KOPT-K1 (cell line): ENCODE results near the gene ZNF831.

Source experiments
- H3K27ac ChIP-seq: fragments of 200-600 bp; sonication (generic); 2 replicates; pipeline ENCODE4 v1.5.1; 2016; ENCODE audit warnings: antibody characterized with exemption, mild to moderate bottlenecking, low read depth, low read length; ENCODE audit not compliant: poor library complexity, severe bottlenecking
- H3K36me3 ChIP-seq: fragments of 200-600 bp; sonication (generic); 2 replicates; pipeline ENCODE4 v1.5.1; 2017; ENCODE audit warnings: antibody characterized with exemption, mild to moderate bottlenecking, low read length, moderate library complexity; ENCODE audit not compliant: insufficient read depth
- H3K9me3 ChIP-seq: fragments of 200-600 bp; sonication (generic); 2 replicates; pipeline ENCODE4 v1.5.1; 2017; ENCODE audit warnings: antibody characterized with exemption, low read length, mild to moderate bottlenecking; ENCODE audit not compliant: insufficient read depth, poor library complexity, severe bottlenecking

The ZNF831 gene

DNA sequence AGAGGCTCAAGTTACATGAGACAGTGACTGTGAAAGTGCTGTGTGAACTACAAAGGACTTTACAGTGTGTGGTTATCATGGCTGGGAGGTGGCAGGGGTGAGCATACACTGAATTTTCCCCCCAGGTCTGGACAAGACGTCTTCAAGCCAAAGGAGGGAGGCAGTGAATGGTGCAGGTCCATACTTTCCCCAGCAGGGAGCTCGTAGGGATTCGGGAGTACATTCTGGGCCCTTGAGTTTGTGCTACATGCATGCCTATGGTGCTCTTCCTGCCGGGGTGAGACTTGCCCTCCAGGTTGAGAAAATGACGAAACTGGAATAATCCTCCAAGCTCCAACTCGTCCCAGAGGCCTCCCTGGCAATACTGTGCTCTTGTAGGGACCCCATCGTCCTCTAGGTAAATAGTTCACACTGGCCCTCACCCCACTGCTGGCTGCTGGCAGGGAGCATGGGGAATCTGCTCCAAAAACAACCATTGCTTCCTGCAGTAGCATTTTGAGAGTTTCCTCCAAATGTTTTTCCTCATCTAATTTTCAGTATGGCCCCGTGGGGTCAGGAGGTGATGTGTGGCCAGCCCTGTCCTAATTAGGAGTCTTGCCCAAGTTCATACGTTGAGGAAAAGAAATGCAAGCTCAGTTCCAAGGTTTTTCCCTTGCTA lies 57.6 kb downstream of the ZNF831 start:
- H3K36me3 ChIP-seq: no peaks in the 10 kb centered on the region

DNA sequence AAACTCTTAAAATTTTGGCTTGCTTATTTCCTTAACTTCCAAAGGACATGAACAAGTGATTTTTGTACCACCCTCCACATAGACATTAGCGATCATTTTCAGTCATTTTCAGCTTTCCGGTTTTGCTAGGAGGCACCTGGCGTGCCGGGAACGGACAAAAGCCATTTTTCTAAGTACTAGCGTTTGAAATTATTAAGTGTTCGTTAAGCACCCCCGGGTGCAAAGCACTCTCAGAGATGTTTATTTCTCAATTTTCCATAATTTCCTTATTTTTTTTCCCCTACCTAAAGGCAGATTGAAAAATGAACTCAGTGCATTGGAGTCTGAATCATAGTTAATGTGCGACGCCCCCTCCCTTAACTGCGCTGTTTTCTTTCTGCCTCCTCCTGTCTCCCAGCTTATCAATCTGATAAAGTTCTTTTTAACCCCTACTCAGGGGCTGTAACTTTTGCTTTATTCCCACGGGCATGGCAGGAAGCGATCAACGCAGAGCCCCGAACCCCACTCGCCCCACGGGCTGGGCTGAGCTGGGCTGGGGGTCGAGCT lies 58.2 kb downstream of the ZNF831 start:
- Histone ChIP-seq H3K27ac (no peak overlapping the region), H3K9me3 (no peaks in the 10 kb centered on the region), H3K36me3 (no peaks in the 10 kb centered on the region)

More for the DNA sequence above, 57.6 kb downstream of the ZNF831 start:
- H3K9me3 ChIP-seq: no peaks in the 10 kb centered on the region
- H3K27ac ChIP-seq: no peak overlapping the region

DNA sequence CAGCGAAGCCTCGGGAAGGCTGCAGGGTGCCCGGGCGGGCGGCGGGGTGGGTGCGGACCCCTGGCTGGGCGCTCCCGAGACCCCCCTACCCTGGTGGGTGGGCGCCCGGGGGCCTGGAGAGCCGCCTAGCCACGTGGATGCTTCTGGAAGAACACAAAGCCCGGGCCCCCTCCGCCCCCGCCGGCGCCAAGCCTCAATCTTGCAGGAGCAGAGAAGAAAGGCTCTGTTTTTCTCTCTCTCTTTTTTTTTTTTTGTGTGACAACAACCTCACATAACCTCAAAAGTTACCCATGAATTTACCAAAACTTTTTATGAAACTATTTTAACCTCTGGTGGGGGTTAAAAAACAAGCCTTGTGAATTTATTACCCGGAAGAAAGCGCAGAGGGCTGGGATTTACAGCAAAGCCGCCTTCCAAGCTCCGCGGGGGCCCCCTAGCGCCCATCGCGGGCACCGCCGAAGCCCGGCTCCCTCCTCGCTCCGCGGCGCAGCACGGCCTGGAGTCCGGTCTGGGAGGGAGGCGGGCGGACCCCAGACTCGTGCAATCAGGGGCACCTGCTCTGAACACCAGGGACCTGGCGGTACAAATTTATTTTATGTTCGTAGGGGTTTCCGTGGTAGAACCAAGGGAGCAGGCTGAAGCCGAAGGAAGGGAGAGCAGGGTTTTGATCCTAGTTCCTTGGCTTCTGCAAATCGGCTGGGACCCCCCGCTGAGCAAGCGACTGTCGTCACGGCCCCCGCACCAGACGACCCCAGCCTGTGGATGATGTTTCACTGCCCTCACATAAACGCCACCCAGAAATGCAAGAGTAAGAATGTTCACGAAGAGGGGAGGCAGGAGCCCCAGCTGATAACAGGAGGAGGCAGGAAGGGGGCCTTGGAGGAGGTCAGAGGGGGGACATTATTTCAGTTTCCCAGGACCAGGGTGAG lies 58.9 kb downstream of the ZNF831 start:
- Histone ChIP-seq H3K9me3 (no peaks in the 10 kb centered on the region), H3K36me3 (no peaks in the 10 kb centered on the region), H3K27ac (no peak overlapping the region)

DNA sequence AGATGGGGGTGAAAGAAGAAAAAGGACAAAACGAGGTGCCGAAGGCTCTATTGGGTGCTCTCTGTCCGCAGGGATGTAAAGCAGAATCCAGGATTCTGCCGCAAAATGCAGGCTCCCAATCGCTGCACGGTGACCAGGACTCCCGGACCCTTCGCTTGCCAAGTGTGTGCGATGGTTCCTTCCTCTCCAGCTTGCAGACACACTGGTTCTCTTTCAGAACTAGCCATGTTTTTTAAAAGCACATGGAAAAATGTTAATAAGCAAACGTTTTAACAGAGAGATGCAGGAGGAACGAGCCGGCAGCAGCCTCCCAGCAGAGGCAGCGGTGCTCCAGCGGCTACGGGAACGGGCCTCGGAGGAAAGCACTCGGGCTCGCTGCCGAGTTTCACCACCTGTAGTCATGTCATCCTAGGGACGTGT lies 59.6 kb downstream of the ZNF831 start:
- Histone ChIP-seq H3K36me3 (no peaks in the 10 kb centered on the region), H3K27ac (no peak overlapping the region), H3K9me3 (no peaks in the 10 kb centered on the region)

DNA sequence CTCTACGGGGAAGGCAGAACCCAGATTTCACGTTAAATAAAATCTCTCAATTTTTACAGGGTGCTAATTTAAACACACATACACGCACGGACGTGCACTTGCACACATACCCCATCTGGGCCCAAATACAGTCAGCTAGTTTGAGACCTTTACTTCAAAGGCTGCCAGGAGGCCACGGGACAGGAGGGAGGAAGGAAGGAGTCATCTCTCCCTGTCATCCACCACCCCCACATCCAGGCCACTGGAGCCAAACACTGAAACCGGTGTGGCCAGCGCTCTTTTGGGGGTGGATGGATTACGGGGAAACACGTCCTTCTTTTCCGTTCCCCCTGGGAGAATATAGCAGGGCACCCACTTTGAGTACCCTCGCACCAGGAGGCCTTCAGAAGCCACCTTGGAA lies 60.1 kb downstream of the ZNF831 start:
- Histone ChIP-seq H3K9me3 (no peaks in the 10 kb centered on the region), H3K36me3 (no peaks in the 10 kb centered on the region), H3K27ac (no peak overlapping the region)

DNA sequence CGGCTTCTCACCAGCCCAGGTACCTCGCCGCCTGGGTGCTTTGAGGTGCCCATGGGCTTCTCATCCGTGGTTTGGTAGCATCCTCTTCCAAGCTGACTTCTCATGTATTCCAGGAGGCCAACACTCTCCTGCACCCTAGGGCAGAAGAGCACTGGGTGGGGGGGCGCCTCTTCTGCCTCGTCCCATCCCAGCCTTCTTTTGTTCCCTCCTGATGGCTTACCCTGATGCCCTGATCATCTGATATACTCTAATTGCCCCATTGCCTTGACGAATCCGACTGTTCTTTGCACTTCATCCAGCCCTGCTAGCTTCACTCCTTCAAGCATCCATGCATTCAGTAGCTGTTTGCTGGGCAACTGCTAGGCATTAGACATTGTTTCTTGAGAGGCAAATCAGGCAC lies 60.6 kb downstream of the ZNF831 start:
- no peaks in the 10 kb centered on the region for H3K36me3 ChIP-seq
- H3K27ac ChIP-seq: no peak overlapping the region
- H3K9me3 ChIP-seq: no peaks in the 10 kb centered on the region

DNA sequence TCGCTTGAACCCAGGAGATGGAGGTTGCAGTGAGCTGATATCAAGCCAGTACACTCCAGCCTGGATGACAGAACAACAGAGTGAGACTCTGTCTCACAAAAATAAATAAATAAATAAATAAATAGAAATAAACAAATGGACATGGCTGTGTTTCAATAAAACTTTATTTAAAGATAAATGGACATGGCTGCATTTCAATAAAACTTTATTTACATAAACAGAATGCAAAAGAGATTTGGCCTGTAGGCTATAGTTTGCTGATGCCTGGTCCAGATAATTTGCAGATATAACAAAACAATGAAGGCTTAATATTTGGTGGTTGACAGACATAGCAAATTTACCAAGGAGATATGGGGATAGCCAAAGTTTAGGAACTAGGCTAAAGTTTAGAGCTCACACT lies 66.8 kb downstream of the ZNF831 start:
- Histone ChIP-seq H3K27ac (no peak overlapping the region), H3K9me3 (no peaks in the 10 kb centered on the region), H3K36me3 (no peaks in the 10 kb centered on the region)

DNA sequence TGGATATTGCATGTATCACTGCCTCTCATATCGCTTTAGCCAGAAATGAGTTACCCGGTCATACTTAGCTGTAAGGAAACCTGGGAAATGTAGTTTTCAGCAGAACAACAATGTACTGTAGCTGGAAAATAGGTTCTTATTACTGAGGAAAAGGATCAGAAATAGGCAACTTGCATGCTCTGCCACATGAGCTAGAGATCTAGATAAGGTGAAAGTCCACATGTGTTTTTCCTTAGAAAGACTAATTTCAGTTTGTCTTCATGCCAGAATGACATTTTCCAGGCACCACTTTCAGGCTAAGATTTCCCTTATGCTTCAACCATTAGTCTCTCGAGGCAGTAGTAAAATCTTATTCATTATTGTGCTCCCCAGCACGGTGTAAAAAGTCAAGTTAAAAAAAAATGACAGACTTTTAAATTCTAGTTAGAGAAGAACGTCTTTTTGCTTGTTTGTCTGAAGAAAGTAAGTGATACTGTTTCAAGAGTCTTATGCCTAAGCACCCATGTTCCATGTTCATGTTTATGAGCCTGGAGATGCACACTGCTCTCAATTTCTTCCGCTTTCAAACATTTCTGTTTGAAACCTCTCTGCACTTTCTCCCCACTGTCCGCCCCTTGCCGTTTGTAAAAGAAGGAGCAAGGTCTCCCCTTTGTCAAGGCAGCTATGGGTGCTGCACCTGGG lies 67.6 kb downstream of the ZNF831 start:
- H3K27ac ChIP-seq: no peak overlapping the region
- H3K36me3 ChIP-seq: no peaks in the 10 kb centered on the region
- no peaks in the 10 kb centered on the region for H3K9me3 ChIP-seq

DNA sequence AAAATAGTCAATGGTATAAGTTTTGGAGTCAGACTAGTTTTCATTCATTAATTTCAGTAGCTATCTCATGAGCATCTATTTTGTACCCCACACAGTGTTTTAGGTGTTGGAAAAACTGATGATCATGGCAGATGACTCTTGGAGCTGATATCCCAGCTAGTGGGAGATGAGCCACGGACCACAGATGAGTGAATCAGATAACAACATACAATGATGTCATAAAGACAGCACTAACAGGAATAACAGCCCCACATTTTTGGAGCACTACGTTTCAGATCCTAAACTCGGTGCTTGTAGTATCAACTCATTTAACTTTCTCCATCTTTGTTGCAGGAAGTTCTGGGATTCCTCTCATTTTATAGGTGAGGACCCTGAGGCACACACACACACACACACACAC lies 69.0 kb downstream of the ZNF831 start:
- Histone ChIP-seq H3K36me3 (no peaks in the 10 kb centered on the region), H3K27ac (no peak overlapping the region), H3K9me3 (no peaks in the 10 kb centered on the region)

DNA sequence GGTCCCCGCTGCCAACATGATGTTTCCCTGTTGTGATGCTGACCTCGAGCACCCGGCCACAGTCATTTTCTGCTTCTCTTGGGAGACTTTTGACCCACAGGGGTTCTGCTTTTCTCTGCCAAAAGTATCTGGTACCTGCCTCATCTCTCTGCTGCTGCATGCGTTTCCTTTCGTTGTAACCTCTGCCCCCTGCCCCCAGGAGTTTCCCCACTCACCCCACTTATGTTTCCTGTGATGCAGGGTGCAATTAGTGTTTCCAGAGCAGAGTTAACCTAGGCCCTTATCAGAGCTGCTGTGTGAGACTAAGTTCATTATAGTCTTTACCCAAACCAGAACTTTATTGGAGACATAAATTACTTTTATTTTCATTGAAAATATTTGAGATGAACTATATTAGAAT lies 71.6 kb downstream of the ZNF831 start:
- Histone ChIP-seq H3K9me3 (no peaks in the 10 kb centered on the region), H3K27ac (no peak overlapping the region), H3K36me3 (no peaks in the 10 kb centered on the region)

DNA sequence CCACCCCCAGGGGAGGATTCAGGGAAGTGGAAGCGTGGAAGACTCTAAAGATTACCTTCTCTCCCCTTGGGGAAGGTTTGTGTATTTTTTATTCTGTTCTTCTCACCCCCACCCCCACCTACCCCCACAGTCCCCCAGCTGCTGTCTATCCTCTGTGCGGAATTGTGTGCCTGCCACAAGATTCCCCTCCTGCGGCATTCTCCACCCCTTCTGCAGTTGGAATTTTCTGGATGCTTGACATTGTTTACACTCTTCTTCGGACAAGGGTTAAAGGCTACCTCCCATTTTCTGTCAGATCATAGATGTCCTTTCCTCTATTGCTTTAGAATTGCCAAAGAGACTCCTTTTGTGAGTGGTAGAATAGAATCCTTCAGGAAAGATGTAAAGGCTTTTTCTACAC lies 76.4 kb downstream of the ZNF831 start:
- Histone ChIP-seq H3K27ac (no peak overlapping the region), H3K36me3 (no peaks in the 10 kb centered on the region), H3K9me3 (no peaks in the 10 kb centered on the region)

DNA sequence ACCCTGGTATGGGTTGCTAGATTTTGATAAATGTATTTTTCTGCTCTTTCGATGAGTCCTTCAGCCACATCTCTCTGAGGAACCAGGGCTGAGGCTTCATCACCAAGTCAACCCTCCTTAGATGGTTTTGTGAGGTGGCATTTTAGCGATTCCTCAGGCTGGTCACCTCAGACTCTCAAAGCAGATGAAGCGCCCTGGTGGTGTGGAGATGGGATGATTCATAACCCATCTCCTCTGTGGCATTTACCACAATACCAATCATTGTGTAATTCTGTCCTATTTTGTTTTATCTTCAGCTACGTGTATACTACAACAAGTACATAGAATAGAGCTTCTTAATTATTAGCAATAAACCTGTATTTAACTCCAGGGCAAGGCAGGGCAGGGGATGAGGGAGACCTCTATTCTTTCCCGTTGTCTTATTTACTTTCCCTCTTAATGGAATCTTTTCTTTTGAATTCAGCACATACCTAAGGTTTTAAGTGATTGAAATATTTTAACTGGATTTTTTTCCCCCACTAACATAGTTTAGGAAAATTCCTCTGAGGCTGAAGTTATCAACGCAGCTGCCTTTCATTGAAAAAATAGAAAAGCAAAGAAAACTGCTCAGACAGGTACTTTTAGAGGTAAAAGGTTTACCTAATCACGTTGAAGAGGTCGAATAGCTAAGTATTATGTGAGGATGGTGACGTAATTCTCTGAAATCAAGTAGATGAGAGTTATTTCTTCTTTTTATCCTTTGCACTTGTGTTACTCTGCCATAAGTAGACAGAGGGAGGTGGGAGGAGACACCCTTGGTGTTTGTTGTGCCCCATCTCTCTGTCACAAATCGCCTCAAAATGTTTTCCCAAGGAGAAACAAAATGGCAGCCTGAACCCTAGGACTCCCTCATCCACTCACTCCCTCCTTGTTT lies 79.3 kb downstream of the ZNF831 start:
- no peaks in the 10 kb centered on the region for H3K9me3 ChIP-seq
- H3K27ac ChIP-seq: no peak overlapping the region

DNA sequence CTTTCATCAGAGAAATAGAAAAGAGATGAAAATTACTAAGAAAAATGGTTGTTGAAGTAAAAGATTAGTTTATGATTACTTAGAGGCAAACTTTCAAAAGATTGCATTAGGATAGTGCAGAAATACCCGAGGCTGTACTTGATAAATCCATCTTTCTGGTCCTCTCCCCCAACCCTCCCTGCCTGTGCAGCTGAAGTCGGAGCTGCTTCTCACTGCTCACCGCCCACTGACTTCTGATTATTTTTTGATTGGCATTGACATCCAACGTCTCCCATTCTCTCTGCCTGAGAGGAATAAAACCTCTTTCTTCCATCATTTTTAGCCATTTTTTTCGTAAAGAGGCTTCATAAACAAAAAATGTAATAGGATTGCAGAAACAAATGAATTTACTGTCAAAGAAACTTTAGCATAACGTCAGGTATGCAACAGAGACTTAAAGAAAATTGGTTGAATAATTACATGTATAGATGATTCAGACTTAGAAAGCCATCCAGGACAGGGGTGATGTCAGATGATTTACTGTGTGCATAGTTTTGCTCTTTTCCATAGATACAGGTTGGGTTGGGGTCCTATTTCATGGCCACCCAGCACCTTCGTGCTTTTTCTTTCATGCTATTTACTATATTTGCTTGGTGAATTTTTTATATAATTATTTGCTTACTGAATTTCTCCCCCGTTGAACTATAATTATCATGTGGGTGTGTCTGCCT lies 83.2 kb downstream of the ZNF831 start:
- Histone ChIP-seq H3K27ac (no peak overlapping the region), H3K36me3 (no peaks in the 10 kb centered on the region), H3K9me3 (no peaks in the 10 kb centered on the region)

More for the DNA sequence above, 79.3 kb downstream of the ZNF831 start:
- no peaks in the 10 kb centered on the region for H3K36me3 ChIP-seq
